Parathyroid adenoma (tissue), 2 donors: ENCODE results near the gene PDZD8.

Experiments
- H2AFZ ChIP-seq: fragments of 300-600 bp; sonication (generic); one replicate; pipeline ENCODE4 v1.7.0; 2017; ENCODE audit warnings: antibody characterized with exemption, mild to moderate bottlenecking
- H3K27ac ChIP-seq: fragments of 300-600 bp; sonication (generic); one replicate; pipeline ENCODE4 v1.7.0; 2017
- H3K27me3 ChIP-seq: fragments of 300-600 bp; sonication (generic); one replicate; pipeline ENCODE4 v1.7.0; 2017; ENCODE audit warnings: low read length; ENCODE audit not compliant: control insufficient read depth, insufficient read depth
- H3K36me3 ChIP-seq: fragments of 300-600 bp; sonication (generic); one replicate; pipeline ENCODE4 v1.7.0; 2017; ENCODE audit warnings: low read length; ENCODE audit not compliant: control insufficient read depth, insufficient read depth
- H3K4me1 ChIP-seq: fragments of 300-600 bp; sonication (generic); one replicate; pipeline ENCODE4 v1.7.0; 2017; ENCODE audit warnings: control low read depth
- H3K4me2 ChIP-seq: fragments of 300-600 bp; sonication (generic); one replicate; pipeline ENCODE4 v1.7.0; 2017; ENCODE audit warnings: low read length
- H3K4me3 ChIP-seq: fragments of 300-600 bp; sonication (generic); one replicate; pipeline ENCODE4 v1.7.0; 2017; ENCODE audit warnings: low read depth, low read length
- H3K79me2 ChIP-seq: fragments of 300-600 bp; sonication (generic); one replicate; pipeline ENCODE4 v1.7.0; 2017; ENCODE audit warnings: control low read depth
- H3K9ac ChIP-seq: fragments of 300-600 bp; sonication (generic); one replicate; pipeline ENCODE4 v1.7.0; 2017; ENCODE audit warnings: mild to moderate bottlenecking
- H3K9me3 ChIP-seq: fragments of 300-600 bp; sonication (generic); one replicate; pipeline ENCODE4 v1.7.0; 2017; ENCODE audit warnings: low read length; ENCODE audit not compliant: control insufficient read depth
- TF ChIP-seq, protein P1 (sequence below): fragments of 300-600 bp; sonication (generic); IDR thresholded peaks from one replicate; pipeline ENCODE4 v1.7.0; 2017; ENCODE audit warnings: antibody characterized with exemption, mild to moderate bottlenecking
- donor health status: primary hyperparathyroidism.

PDZD8 gene

DNA sequence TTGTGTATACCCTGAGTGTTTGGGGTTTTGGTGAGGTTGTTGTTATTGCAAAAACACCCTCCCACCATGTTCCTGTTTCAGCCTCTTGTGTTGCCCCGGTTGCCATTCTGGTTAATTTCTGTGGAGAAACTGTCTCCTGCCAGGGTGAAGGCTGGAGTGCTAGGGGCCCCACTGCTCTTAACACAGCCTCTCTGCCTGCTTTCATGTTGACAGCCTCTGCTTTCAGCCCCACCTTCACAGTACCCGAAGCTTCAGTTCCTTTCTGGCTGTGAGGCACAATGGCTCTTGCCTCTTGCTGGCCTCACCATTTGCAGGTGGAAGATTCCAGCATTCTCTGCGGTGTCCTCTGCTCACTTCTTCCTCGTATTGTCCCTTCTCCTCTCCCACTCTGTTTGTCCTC is 115.2 kb downstream of the PDZD8 start:
- Histone ChIP-seq H3K9me3 (no peaks in the 10 kb centered on the region), H3K4me1 (no peaks in the 10 kb centered on the region), H3K4me2 (no peak overlapping the region), H3K9ac (no peak overlapping the region), H3K27me3 (no peaks in the 10 kb centered on the region), H3K79me2 (no peaks in the 10 kb centered on the region), H3K36me3 (no peaks in the 10 kb centered on the region), H3K4me3 (no peak overlapping the region), H2AFZ (no peak overlapping the region), H3K27ac (no peak overlapping the region)
- TF ChIP-seq, protein P1, sequence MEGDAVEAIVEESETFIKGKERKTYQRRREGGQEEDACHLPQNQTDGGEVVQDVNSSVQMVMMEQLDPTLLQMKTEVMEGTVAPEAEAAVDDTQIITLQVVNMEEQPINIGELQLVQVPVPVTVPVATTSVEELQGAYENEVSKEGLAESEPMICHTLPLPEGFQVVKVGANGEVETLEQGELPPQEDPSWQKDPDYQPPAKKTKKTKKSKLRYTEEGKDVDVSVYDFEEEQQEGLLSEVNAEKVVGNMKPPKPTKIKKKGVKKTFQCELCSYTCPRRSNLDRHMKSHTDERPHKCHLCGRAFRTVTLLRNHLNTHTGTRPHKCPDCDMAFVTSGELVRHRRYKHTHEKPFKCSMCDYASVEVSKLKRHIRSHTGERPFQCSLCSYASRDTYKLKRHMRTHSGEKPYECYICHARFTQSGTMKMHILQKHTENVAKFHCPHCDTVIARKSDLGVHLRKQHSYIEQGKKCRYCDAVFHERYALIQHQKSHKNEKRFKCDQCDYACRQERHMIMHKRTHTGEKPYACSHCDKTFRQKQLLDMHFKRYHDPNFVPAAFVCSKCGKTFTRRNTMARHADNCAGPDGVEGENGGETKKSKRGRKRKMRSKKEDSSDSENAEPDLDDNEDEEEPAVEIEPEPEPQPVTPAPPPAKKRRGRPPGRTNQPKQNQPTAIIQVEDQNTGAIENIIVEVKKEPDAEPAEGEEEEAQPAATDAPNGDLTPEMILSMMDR: no peak

DNA sequence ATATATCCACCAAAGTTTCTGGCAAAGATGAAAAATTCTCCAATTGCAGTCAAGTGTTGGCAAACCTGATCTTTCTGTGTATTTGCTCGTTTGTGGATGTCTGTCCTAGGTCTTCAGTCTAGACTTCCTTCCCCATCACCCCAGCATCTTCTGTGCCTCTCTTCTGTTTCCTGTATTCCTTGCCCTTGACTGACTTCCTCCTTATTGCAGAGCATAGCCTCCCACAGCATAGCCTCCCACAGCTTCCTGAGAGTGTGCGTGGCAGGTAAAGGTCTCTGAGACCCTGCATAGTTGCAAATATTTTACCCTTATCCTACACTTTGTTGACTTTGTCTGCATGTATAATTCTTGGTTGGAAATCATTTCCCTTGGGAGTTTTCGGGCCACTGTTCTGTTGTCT is 116.0 kb downstream of the PDZD8 start:
- Histone ChIP-seq H3K4me3 (no peak overlapping the region), H3K9me3 (no peaks in the 10 kb centered on the region), H3K79me2 (no peaks in the 10 kb centered on the region), H3K4me1 (no peaks in the 10 kb centered on the region), H2AFZ (no peak overlapping the region), H3K36me3 (no peaks in the 10 kb centered on the region), H3K27ac (no peak overlapping the region), H3K4me2 (no peak overlapping the region), H3K27me3 (no peaks in the 10 kb centered on the region), H3K9ac (no peak overlapping the region)
- TF ChIP-seq, protein P1: no peak

DNA sequence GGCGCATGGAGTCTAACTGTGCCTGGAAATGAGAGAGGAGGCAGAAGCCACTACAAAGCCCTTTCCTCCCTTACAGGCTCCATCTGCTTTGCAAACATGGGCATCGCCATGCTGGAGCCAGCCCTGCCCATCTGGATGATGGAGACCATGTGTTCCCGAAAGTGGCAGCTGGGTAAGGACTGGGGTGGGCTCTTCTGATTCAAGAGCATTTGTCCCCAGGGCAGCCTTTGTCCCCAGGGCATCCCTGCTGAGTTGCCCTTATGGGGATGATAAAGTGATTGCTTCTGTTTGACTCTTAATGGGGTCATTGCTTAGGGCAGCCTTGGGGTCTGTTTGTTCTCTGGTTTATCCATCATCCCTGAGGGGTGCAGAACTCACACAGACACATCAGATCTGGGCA is 117.5 kb downstream of the PDZD8 start:
- no peak overlapping the region for H3K9ac ChIP-seq
- no peak overlapping the region for H3K4me3 ChIP-seq
- H3K27me3 ChIP-seq: no peaks in the 10 kb centered on the region
- no peak overlapping the region for H3K27ac ChIP-seq
- no peak overlapping the region for H3K4me2 ChIP-seq
- H3K36me3 ChIP-seq: no peaks in the 10 kb centered on the region
- H3K79me2 ChIP-seq: no peaks in the 10 kb centered on the region
- H3K9me3 ChIP-seq: no peaks in the 10 kb centered on the region
- no peaks in the 10 kb centered on the region for H3K4me1 ChIP-seq
- H2AFZ ChIP-seq: no peak overlapping the region
- TF ChIP-seq, protein P1: no peak

DNA sequence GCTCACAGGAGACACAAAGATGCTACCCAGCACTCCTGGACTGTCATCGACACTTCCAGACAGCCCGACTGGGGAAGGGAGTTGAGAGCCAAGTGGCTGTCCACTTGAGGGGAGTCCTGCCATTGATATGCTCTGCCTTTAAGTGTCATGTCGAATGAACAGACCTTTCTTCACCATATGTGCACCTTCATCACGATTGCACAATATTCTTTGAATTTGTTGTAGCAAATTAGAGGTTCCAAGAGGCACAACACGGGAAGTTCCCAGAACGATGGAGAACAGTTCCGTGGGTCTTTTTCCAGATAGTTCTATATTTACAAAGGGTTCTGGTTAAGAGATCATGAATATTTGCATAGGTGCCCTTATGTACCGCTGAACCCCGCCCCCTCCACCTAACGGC is 118.3 kb downstream of the PDZD8 start:
- H3K27ac ChIP-seq: no peak overlapping the region
- no peaks in the 10 kb centered on the region for H3K36me3 ChIP-seq
- TF ChIP-seq, protein P1: no peak

DNA sequence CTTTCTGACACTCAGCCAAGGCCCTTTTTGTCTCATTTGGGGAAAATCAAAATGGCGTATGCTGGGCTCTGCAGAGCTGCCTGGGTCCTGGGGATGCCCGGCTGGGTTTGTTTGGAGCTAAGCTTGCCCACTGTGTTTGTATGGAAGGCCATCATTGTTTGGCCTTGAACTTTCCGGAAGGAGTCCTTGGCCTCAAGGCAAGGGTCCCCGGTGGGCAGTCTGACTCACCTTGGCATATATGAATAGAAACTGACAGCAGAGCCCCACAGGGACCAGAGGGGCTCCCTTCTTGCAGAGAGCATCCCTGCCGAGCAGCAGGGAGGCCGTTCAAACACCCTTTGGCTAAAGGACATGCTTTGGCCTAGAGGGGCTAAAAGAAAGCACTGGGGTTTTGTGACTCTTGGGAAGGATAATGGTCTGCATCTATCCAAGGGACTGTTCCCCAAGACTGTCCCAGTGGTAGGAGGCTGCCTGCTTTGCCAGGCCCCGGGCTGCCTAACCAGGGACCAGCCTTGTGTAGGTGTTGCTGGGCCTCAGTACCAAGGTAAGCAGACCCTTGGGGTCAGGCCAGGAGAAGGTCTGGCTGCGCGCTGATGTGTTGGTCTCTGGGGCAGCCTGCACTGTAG is 119.3 kb downstream of the PDZD8 start:
- TF ChIP-seq, protein P1: no peak
- no peaks in the 10 kb centered on the region for H3K79me2 ChIP-seq
- H3K9me3 ChIP-seq: no peaks in the 10 kb centered on the region
- no peak overlapping the region for H2AFZ ChIP-seq
- no peak overlapping the region for H3K27ac ChIP-seq
- no peak overlapping the region for H3K9ac ChIP-seq
- H3K4me2 ChIP-seq: no peak overlapping the region
- no peaks in the 10 kb centered on the region for H3K27me3 ChIP-seq
- H3K4me3 ChIP-seq: no peak overlapping the region
- no peaks in the 10 kb centered on the region for H3K4me1 ChIP-seq
- H3K36me3 ChIP-seq: no peaks in the 10 kb centered on the region

More for the DNA sequence above, 118.3 kb downstream of the PDZD8 start:
- no peaks in the 10 kb centered on the region for H3K9me3 ChIP-seq
- H3K27me3 ChIP-seq: no peaks in the 10 kb centered on the region
- H3K4me3 ChIP-seq: no peak overlapping the region
- H3K4me1 ChIP-seq: no peaks in the 10 kb centered on the region
- no peak overlapping the region for H3K9ac ChIP-seq
- no peak overlapping the region for H2AFZ ChIP-seq
- no peak overlapping the region for H3K4me2 ChIP-seq
- no peaks in the 10 kb centered on the region for H3K79me2 ChIP-seq
